Mucosa of stomach (tissue), 1 donor: ENCODE results near the gene GPR137C.

ENCODE experiments used
- H3K27me3 ChIP-seq: one replicate; pipeline ENCODE4 v1.7.0; 2013; ENCODE audit warnings: mild to moderate bottlenecking, low read length; ENCODE audit not compliant: control insufficient read depth, insufficient read depth
- H3K36me3 ChIP-seq: one replicate; pipeline ENCODE4 v1.7.0; 2013; ENCODE audit warnings: low read length; ENCODE audit not compliant: control insufficient read depth, insufficient read depth
- H3K4me1 ChIP-seq: one replicate; pipeline ENCODE4 v1.7.0; 2013; ENCODE audit warnings: mild to moderate bottlenecking, low read length; ENCODE audit not compliant: control insufficient read depth, insufficient read depth
- H3K4me3 ChIP-seq: one replicate; pipeline ENCODE4 v1.7.0; 2013; ENCODE audit warnings: low read length
- H3K9ac ChIP-seq: one replicate; pipeline ENCODE4 v1.7.0; 2013; ENCODE audit warnings: mild to moderate bottlenecking, low read length, moderate library complexity
- H3K9me3 ChIP-seq: one replicate; pipeline ENCODE4 v1.7.0; 2013; ENCODE audit warnings: mild to moderate bottlenecking, low read length, moderate library complexity; ENCODE audit not compliant: control insufficient read depth
- donor health status: Pancreatic carcinoma.

Gene GPR137C

DNA sequence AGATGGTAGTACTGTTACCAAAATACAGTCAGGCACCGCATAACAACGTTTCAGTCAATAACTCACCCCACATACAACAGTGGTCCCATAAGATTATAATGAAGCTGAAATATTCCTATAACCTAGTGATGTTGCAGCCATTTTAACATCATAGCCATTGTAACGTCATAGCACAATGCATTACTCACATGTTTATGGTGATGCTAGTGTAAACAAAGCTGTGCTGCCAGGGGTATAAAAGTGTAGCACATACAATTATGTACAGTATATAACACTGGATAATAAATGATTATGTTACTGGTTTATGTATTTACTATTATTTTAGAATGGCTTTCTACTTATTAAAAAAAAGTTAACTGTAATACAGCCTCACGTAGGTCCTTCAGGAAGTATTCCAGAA is 37.0 kb downstream of the GPR137C start:
- H3K36me3 ChIP-seq: no peaks in the 10 kb centered on the region
- H3K9me3 ChIP-seq: no peaks in the 10 kb centered on the region
- no peaks in the 10 kb centered on the region for H3K27me3 ChIP-seq
- no peak overlapping the region for H3K9ac ChIP-seq
- no peaks in the 10 kb centered on the region for H3K4me1 ChIP-seq
- no peak overlapping the region for H3K4me3 ChIP-seq

DNA sequence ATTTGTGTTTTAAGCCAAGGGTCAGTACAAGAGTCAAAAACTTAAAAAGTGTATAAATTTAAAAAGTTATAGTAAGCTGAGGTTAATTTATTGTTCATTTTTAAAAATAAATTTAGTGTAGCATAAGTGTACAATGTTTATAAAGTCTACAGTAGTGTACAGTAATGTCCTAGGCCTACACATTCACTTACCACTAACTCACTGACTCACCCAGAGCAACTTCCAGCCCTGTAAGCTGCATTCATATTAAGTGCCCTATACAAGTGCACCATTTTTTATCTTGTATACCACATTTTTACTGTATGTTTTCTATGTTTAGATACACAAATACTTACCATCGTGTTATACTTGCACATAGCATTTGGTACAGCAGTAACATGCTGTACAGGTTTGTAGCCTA is 37.7 kb downstream of the GPR137C start:
- Histone ChIP-seq H3K9ac (no peak overlapping the region), H3K4me1 (no peaks in the 10 kb centered on the region), H3K4me3 (no peak overlapping the region), H3K9me3 (no peaks in the 10 kb centered on the region), H3K27me3 (no peaks in the 10 kb centered on the region), H3K36me3 (no peaks in the 10 kb centered on the region)

DNA sequence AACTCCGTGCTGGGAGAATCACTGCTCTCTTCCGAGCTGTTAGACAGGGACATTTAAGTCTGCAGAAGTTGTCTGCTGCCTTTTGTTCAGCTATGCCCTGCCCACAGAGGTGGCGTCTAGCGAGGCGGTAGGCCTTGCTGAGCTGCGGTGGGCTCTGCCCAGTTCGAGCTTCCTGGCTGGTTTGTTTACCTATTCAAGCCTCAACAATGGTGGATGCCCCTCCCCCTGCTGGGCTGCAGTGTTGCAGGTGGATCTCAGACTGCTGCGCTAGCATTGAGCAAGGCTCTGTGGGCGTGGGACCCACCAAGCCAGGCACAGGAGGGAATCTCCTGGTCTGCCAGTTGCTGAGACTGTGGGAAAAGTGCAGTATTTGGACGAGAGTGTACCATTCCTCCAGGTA is 43.7 kb downstream of the GPR137C start:
- no peaks in the 10 kb centered on the region for H3K9me3 ChIP-seq
- no peaks in the 10 kb centered on the region for H3K36me3 ChIP-seq
- H3K4me1 ChIP-seq: no peaks in the 10 kb centered on the region
- H3K4me3 ChIP-seq: no peak overlapping the region
- H3K27me3 ChIP-seq: no peaks in the 10 kb centered on the region
- H3K9ac ChIP-seq: no peak overlapping the region

DNA sequence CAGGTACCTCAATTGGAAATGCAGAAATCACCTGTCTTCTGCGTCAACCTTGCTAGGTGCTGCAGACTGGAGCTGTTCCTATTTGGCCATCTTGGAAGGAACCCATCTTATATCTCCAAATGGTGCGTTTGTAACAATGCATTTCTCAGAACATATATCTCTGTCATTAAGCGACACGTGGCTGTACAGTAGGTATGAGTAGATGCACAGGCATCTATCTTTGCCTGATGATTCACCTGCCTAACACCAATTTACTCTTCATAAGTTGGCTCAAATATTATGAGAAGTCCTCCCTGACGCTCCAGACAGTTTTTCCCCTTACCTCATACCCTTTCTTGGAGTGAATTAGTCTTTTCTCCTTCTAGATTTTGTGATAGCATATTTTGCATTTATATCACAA is 44.2 kb downstream of the GPR137C start:
- Histone ChIP-seq H3K4me3 (no peak overlapping the region), H3K27me3 (no peaks in the 10 kb centered on the region), H3K36me3 (no peaks in the 10 kb centered on the region), H3K9me3 (no peaks in the 10 kb centered on the region), H3K9ac (no peak overlapping the region), H3K4me1 (no peaks in the 10 kb centered on the region)

DNA sequence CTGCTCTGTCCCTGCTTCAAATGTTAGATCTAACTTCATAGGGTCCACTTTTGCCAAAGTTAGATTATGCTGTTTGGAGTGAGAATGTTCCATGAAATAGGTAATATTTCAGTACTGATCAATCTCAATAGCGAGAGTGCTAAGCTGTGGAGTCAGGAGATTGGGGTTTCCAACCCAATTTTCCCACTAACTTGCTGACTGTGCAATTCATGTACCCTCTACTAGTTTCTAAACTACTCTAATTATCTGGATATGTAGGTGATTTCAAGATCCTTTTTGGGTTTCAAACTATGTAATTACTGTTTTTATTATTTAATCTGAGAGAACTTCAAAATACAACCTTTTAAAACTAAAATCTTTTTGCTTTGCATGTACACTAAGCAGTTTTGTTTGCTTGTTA is 45.9 kb downstream of the GPR137C start:
- Histone ChIP-seq H3K9ac (no peak overlapping the region), H3K9me3 (no peaks in the 10 kb centered on the region), H3K36me3 (no peaks in the 10 kb centered on the region), H3K4me1 (no peaks in the 10 kb centered on the region), H3K27me3 (no peaks in the 10 kb centered on the region), H3K4me3 (no peak overlapping the region)

DNA sequence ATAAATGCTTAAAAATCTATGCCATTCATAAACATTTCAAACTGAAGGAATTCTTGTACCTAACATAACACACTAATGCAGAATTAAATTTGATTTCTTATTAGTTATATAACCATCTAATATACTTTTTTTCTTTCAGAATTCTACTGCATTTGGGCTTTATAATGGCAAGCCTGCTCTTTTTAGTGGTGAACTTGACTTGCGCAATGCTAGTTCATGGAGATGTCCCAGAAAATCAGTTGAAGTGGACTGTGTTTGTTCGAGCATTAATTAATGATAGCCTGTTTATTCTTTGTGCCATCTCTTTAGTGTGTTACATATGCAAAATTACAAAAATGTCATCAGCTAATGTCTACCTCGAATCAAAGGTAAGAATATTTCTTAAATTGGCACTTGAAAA is 47.3 kb downstream of the GPR137C start:
- H3K9me3 ChIP-seq: no peaks in the 10 kb centered on the region
- H3K9ac ChIP-seq: no peak overlapping the region
- H3K36me3 ChIP-seq: no peaks in the 10 kb centered on the region
- no peaks in the 10 kb centered on the region for H3K4me1 ChIP-seq
- no peaks in the 10 kb centered on the region for H3K27me3 ChIP-seq
- no peak overlapping the region for H3K4me3 ChIP-seq

DNA sequence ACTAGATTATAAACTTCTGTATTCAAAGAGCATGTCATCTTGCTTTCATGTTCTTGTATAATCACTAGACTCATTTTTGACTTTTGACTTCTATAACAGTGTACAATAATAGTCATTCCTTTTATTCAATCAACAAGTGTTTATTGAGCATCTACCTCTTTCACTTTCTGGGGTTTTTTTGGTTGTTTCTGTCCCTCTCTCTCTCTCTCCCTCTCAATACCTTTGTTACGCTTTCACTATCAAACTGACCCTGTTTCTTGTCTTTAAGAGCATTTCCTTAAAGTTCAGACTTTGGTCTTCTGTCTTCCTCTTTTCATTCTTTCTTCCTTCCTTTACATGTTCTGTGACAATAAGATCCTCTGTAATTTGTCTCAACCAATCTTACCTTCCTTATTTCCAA is 49.5 kb downstream of the GPR137C start:
- H3K4me3 ChIP-seq: no peak overlapping the region
- H3K4me1 ChIP-seq: no peaks in the 10 kb centered on the region
- H3K36me3 ChIP-seq: no peaks in the 10 kb centered on the region
- no peaks in the 10 kb centered on the region for H3K9me3 ChIP-seq
- H3K9ac ChIP-seq: no peak overlapping the region
- H3K27me3 ChIP-seq: no peaks in the 10 kb centered on the region

DNA sequence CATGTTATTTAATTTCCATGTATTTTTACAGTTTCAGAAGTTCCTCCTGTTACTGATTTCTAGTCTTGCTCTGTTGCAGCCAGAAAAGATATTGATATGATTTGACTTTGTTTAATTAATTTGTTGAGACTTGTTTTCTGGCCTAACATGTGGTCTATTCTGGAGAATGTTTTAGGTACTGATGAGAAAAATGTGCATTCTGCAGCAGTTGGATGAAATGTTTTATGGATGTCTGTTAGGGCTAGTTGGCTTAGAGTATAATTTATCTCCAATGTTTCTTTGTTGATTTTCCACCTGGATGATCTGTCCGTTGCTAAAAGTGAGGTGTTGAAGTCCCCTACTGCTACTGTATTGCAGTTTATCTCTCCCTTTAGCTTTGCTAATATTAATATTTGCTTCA is 54.4 kb downstream of the GPR137C start:
- H3K27me3 ChIP-seq: no peaks in the 10 kb centered on the region
- no peak overlapping the region for H3K9ac ChIP-seq
- H3K4me1 ChIP-seq: no peaks in the 10 kb centered on the region
- H3K9me3 ChIP-seq: no peaks in the 10 kb centered on the region
- no peaks in the 10 kb centered on the region for H3K36me3 ChIP-seq
- no peak overlapping the region for H3K4me3 ChIP-seq

DNA sequence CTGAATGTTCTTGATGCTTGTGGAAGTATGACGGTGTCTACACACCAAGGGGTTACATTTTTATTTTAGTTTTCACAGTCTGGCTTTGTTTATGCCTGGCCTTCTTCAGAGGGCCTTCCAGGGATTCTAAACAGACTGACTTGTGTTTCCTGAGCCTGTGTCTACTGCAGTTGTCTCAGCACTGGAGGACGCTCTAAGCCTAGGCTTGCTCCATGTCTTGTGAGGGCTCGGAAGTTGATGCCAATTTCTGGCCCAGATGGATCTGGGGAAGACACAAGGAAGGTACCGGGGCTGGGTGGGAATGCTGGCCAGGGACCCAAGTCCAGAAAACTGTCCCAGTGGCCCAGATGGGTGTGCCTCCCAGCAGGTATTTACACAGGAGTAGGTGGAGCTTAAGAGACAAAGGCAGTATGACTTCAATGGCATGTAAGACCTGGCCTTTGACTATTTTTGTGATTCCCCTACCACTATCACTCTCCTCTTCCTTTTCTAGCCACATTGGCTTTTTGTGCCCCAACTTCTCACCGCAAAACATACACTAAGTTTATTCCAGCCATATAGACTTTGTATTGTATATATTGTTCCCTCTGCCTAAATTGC is 56.9 kb downstream of the GPR137C start:
- H3K36me3 ChIP-seq: no peaks in the 10 kb centered on the region
- H3K27me3 ChIP-seq: no peaks in the 10 kb centered on the region
- no peak overlapping the region for H3K9ac ChIP-seq
- H3K4me3 ChIP-seq: no peak overlapping the region
- no peaks in the 10 kb centered on the region for H3K4me1 ChIP-seq
- no peaks in the 10 kb centered on the region for H3K9me3 ChIP-seq

DNA sequence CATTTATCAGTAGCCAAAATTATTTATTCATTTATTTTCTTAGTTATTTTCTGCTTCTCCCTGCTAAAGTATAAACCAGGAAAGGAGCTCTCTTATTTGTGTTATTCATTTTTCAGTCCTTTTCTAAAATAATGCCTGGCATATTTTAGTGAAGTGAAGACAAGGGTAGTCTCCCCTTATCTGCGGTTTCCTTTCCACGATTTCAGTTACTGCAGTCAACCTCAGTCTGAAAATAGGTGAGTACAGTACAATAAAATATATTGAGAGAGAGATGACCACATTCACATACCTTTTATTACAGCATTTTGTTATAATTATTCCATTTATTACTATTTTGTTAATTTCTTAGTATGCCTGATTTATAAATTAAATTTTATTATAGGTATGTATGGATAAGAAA is 57.6 kb downstream of the GPR137C start:
- Histone ChIP-seq H3K9ac (no peak overlapping the region), H3K9me3 (no peaks in the 10 kb centered on the region), H3K27me3 (no peaks in the 10 kb centered on the region), H3K4me1 (no peaks in the 10 kb centered on the region), H3K4me3 (no peak overlapping the region), H3K36me3 (no peaks in the 10 kb centered on the region)

DNA sequence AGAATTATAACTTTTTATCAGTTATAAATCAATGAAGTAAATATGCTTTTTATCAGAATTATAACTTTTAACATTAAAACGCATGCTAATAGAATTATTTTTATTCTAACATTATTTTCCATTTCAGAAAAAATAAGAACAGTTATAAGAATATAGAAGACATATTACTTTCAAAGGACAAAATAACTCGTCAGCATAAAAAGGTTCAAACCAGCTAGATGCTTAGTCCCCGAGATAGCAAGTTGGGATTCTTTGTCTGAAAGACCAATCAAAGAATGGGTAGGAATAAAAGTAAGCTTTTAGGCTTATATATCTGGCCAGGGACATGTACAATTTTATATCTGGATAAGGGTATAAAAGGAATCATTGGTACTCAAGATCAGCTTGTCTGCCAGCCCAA is 66.0 kb downstream of the GPR137C start:
- Histone ChIP-seq H3K36me3 (no peaks in the 10 kb centered on the region), H3K9ac (no peak overlapping the region), H3K9me3 (no peaks in the 10 kb centered on the region), H3K4me3 (no peak overlapping the region), H3K4me1 (no peaks in the 10 kb centered on the region), H3K27me3 (no peaks in the 10 kb centered on the region)

DNA sequence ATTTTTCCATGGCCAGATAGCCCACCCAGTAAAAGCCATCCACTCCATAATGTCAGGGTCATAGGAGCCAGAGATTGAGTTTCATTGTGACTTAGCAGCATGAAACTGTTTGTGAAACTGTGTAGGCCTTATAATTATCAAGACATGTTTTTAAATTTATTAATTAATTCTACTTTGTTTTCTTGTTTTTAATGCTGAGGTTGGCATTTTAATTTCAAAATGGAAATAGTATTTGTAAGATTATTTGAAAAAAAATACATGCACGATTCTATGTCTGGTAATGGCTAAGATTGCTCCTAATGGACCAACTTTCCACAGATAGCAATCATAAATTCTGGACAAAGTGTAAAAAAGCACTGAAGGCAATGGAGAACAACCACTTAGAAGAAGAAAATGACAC is 67.1 kb downstream of the GPR137C start:
- Histone ChIP-seq H3K4me1 (no peaks in the 10 kb centered on the region), H3K36me3 (no peaks in the 10 kb centered on the region), H3K9ac (no peak overlapping the region), H3K4me3 (no peak overlapping the region), H3K27me3 (no peaks in the 10 kb centered on the region), H3K9me3 (no peaks in the 10 kb centered on the region)

DNA sequence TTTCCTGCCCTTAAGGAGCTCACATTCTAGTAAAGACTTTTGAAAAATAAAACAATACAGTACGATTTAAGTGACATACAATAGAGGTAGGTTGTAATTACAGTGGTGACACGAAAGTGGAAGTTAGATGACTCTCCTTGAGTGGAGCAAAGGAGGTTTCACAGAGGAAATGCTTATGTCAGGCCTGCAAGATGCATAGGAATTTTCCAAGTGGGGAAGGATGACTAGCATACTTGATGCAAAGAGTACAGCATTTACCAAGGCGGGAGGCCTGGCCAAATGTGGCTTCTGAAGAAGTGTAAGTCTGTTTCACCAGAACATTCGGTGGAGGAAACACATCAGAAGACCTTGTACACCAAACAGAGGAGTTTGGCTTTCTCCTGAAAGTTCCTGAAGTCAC is 87.5 kb downstream of the GPR137C start:
- H3K4me1 ChIP-seq: no peaks in the 10 kb centered on the region
- H3K4me3 ChIP-seq: no peak overlapping the region
- no peaks in the 10 kb centered on the region for H3K36me3 ChIP-seq
- H3K27me3 ChIP-seq: no peaks in the 10 kb centered on the region
- no peak overlapping the region for H3K9ac ChIP-seq
- no peaks in the 10 kb centered on the region for H3K9me3 ChIP-seq
